Neutrophil (primary cell): ENCODE results near the gene EIF3D.

Experiments used
- H3K27ac ChIP-seq: fragments of 200-600 bp; sonication (generic); 2 replicates; pipeline ENCODE4 v1.5.1; 2016; ENCODE audit warnings: mild to moderate bottlenecking, moderate library complexity
- H3K27me3 ChIP-seq: fragments of 200-600 bp; sonication (generic); 2 replicates; pipeline ENCODE4 v1.6.0; 2016; ENCODE audit warnings: mild to moderate bottlenecking
- H3K36me3 ChIP-seq: fragments of 200-600 bp; sonication (generic); 2 replicates; pipeline ENCODE4 v1.5.1; 2017
- H3K4me1 ChIP-seq, 2 experiments: fragments of 200-600 bp in 1 of 2; sonication (generic) in 1 of 2; 1 replicate in 1 of 2; 2 replicates in 1 of 2; pipeline versions ENCODE4 v1.5.1 to v1.6.1; 2013 to 2016; ENCODE audit warnings: low read depth in 1 of 2, low read length in 1 of 2, mild to moderate bottlenecking in 1 of 2, moderate library complexity in 1 of 2; ENCODE audit not compliant: control insufficient read depth in 1 of 2, insufficient read depth in 1 of 2
- H3K4me3 ChIP-seq, 2 experiments: fragments of 200-600 bp in 1 of 2; sonication (generic) in 1 of 2; 1 replicate in 1 of 2; 2 replicates in 1 of 2; pipeline ENCODE4 v1.5.1; 2013 to 2016; ENCODE audit warnings: low read depth in 1 of 2, low read length in 1 of 2, mild to moderate bottlenecking in 1 of 2, moderate library complexity in 1 of 2
- H3K9me3 ChIP-seq: fragments of 200-600 bp; sonication (generic); 2 replicates; pipeline ENCODE4 v1.5.1; 2016
- TF ChIP-seq, protein P1 (sequence below): fragments of 200-600 bp; sonication (generic); IDR thresholded peaks from 2 replicates; pipeline ENCODE4 v1.5.1; 2016; ENCODE audit warnings: antibody characterized with exemption

Gene EIF3D

DNA sequence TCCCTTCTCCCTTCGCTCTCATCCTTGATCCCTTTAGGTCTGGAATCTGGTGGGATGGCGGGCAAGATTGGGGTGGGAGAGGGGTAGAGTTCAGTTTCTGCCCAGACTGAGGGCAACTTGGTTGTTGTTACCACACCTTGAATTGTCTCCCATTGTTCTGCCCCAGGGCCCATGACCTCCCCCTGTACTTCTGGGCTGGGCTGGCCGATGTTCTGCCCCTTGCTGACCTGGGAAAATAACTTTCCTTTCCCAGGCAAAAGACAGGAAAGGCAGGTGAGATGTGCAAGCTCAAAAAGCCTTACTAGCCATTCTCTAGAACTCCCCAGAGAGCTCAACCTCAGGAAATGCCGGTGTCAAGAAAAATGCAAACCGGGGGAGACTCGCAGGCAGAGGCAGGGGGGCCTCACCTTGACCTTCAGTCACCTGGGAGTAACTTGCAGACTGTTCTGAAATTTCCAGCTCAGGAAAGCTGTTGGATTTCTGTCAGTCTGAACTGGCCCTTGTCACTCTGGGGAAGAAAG lies 32.4 kb upstream of the EIF3D start:
- Histone ChIP-seq H3K9me3 (no peaks in the 10 kb centered on the region), H3K27ac (no peak overlapping the region), H3K4me1 (no peaks in the 10 kb centered on the region), H3K27me3 (peaks cover 51% of the 10 kb centered on the region), H3K4me3 (no peak overlapping the region), H3K36me3 (no peaks in the 10 kb centered on the region)
- TF ChIP-seq, protein P1, sequence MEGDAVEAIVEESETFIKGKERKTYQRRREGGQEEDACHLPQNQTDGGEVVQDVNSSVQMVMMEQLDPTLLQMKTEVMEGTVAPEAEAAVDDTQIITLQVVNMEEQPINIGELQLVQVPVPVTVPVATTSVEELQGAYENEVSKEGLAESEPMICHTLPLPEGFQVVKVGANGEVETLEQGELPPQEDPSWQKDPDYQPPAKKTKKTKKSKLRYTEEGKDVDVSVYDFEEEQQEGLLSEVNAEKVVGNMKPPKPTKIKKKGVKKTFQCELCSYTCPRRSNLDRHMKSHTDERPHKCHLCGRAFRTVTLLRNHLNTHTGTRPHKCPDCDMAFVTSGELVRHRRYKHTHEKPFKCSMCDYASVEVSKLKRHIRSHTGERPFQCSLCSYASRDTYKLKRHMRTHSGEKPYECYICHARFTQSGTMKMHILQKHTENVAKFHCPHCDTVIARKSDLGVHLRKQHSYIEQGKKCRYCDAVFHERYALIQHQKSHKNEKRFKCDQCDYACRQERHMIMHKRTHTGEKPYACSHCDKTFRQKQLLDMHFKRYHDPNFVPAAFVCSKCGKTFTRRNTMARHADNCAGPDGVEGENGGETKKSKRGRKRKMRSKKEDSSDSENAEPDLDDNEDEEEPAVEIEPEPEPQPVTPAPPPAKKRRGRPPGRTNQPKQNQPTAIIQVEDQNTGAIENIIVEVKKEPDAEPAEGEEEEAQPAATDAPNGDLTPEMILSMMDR, result no peak

- Histone ChIP-seq H3K9me3 (no peaks in the 10 kb centered on the region), H3K36me3 (no peaks in the 10 kb centered on the region), H3K27me3 (peaks cover 37% of the 10 kb centered on the region), H3K4me3 (no peak overlapping the region), H3K27ac (no peak overlapping the region), H3K4me1 (no peaks in the 10 kb centered on the region)
- TF ChIP-seq, protein P1, result no peak
Observed at GRCh38 chr22:36560001-36560400, 31.0 kb upstream of the EIF3D start.

DNA sequence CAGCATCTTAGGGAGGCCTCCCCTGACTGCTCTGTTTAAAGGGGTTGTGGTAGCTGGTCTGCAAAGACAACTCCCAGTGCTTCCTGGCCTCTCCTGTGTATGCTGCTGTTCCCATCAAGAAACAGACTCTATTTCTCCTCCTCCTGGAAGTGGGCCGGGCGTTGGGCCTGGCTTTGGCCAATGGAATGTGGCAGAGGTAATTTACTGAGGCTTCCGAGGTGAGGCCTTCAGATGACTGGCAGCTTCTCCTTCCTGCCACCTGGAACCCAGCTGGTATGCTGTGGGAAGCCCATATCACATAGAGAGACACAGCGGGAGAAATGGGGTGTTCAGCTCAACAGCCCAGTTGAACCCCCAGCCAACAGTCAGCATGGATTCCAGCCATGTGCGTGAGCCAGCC lies 25.1 kb upstream of the EIF3D start:
- Histone ChIP-seq H3K27me3 (peaks cover 10% of the 10 kb centered on the region), H3K36me3 (no peaks in the 10 kb centered on the region), H3K4me1 (no peaks in the 10 kb centered on the region), H3K4me3 (no peak overlapping the region), H3K9me3 (no peaks in the 10 kb centered on the region), H3K27ac (no peak overlapping the region)
- TF ChIP-seq, protein P1, result no peak

DNA sequence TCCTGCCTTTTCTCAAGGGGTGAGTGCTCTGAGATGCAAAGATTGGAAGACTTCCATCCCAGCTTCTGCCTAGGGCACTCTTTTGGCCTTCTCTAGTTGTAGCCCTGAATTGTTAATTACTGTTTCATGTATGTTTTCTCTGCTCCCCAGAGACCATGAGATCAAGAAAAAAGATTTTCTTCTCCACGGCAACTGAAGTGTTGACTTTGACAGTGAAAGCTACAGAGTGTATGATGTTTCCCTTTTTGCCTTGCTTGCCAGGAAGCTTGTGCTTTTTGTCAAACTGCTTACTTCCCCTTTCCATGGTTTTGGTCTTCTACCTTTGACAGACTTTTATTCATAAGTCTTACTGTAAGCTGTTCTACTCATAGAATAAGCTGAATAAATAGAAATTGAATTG lies 23.3 kb upstream of the EIF3D start:
- Histone ChIP-seq H3K27ac (no peak overlapping the region), H3K36me3 (no peaks in the 10 kb centered on the region), H3K27me3 (peaks cover 10% of the 10 kb centered on the region), H3K4me1 (no peaks in the 10 kb centered on the region), H3K9me3 (no peaks in the 10 kb centered on the region), H3K4me3 (no peak overlapping the region)
- TF ChIP-seq, protein P1, result no peak

DNA sequence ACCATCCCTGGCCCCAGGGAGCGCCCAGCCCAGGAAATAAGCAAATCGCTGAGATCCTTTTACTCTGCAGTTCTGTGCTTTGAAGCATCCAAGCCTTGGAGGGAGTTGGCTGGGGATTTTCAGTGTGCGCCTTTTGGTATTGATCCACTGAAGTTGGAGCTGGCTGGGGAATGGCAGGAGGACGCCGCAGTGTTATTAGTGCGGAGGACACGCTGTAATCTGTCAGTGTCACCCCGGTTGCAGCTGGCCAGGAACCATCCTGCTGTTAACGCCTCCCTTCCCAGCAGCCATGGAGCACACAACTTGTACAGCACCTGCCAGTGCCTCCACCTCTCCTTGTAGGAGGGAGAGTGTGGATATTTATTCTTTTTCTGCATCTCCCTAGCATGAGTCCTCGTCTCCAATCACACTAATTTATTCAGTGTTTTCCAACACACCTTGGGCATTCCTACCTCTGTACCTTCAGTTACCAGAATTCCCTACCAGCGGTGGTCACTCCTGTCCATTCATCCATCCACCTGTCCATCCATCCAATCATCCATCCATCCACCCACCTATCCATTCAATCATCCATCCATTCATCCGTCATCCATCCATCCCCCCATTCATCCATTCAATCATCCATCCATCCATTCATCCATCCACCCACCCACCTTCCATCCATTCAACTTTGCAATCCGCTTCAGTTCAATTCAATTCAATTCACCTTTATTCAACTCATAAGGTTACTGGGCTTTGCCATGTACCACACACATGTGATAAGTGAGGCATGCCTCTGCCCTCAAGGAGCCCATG lies 21.9 kb upstream of the EIF3D start:
- H3K9me3 ChIP-seq, result no peaks in the 10 kb centered on the region
- no peak overlapping the region for H3K4me3 ChIP-seq
- TF ChIP-seq, protein P1, result no peak
- no peak overlapping the region for H3K27ac ChIP-seq
- H3K27me3 ChIP-seq, result peaks cover 22% of the 10 kb centered on the region
- H3K4me1 ChIP-seq, result no peaks in the 10 kb centered on the region
- no peaks in the 10 kb centered on the region for H3K36me3 ChIP-seq
